ENCODE data around the gene SCYGR1. TPM values are rescaled to one million over a fixed set of nuclear protein-coding genes. Genes with fewer than 3 reads are reported as not detected.
"Not testable (repeated sequence)": the region's sequence is repeated elsewhere in the genome, so short reads cannot be mapped to it uniquely, and the experiment has no call there.

SCYGR1 gene, protein sequence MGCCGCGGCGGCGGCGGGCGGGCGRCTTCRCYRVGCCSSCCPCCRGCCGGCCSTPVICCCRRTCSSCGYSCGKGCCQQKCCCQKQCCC
- total RNA-seq, result not detected
- long read RNA-seq, result 0 reads

DNA sequence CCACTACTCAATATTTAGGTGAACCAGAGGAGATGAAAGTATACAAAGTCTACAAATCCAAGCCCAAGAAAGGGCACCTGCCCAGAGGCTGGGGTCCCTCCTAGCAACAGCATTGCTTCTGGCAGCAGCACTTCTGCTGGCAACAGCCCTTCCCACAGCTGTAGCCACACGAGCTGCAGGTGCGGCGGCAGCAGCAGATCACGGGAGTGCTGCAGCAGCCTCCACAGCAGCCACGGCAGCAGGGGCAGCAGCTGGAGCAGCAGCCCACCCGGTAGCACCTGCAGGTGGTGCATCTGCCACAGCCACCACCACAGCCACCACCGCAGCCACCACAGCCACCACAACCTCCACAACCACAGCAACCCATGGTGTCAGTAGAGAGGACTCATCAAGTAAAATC is at the start of gene SCYGR1:
TSS of gene SCYGR1 (minus strand) at position 367 of the 400 bp plus-strand sequence. CDS start at position 367, 0 bp downstream.
- intact Hi-C loops (cut with DNase I); DNase-seq (ENCODE audit: low spot score): not testable (repeated sequence)

DNA sequence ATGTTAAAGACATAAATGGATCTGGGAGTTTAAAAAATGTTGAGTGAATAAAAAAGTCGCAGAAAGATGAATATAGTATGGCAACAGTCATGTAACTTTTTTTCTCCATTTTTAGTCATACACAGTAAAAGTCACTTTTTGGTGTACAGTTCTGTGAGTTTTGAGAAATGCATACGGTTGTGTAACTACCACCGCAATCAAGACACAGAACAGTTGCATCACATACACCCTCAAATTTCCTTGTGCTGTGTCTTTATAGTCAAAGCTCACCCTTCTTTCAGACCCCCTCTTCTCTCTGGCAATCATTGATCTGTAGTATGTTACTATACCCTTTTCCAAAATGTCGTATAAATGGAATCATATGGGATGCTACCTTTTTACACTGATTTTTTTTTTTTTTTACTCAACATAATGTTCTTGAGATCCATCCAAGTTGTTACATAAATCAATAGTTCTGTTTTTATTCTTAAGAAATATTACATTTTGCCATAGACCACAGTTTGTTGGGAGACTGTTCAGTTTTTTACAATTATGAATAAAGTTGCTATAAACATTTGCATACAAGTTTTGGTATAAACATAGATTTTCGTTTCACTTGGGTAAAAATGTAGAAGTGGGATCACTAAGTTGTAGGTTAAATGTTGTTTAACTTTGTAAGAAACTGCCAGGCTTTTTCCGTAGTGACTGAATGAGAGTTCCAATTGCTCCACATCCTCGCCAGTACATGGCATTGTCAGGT is 48.9 kb upstream of the SCYGR1 start:
- intact Hi-C loops (cut with DNase I), result no loop called here
- DNase-seq (ENCODE audit: low spot score), result no peak

GRCh38 chr2:227433171-227433570 is 45.4 kb upstream of the SCYGR1 start:
- intact Hi-C loops (cut with DNase I), result no loop called here
- DNase-seq (ENCODE audit: low spot score), result no peak

GRCh38 chr2:227430639-227431038 is 42.9 kb upstream of the SCYGR1 start:
- intact Hi-C loops (cut with DNase I), result no loop called here
- DNase-seq (ENCODE audit: low spot score), result no peak

DNA sequence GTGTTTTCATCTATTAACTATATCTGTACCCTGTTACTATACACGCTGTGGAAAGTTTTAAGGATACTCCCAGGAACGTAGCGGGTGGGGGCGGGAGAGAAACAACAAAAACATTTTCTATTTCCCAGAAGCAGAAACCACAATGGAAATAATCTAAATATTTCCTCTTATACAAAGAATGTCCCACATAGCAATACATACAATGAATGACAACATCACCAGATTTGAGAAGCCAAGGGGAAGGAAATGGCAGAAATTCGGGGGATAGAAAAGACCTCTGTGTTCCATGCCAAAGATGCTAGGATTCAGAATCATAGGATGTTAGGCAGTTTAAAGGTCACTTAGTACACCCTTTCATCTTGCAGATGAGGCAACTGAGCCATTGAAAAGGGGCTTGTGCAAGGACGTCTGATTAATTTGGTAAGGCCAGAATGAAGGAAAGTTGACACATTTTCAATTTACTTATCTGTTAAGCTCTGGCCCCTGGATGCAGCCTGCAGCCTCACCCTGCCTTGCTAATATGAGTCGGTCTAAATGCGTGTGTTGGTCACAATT is 41.1 kb upstream of the SCYGR1 start:
- intact Hi-C loops (cut with DNase I), result no loop called here
- no peak for DNase-seq (ENCODE audit: low spot score)

- no peak for DNase-seq (ENCODE audit: low spot score)
- intact Hi-C loops (cut with DNase I), result no loop called here
Observed at GRCh38 chr2:227423656-227424499, 36.1 kb upstream of the SCYGR1 start.

- intact Hi-C loops (cut with DNase I), result no loop called here
- no peak for DNase-seq (ENCODE audit: low spot score)
Observed at GRCh38 chr2:227420087-227421052, 32.6 kb upstream of the SCYGR1 start.

DNA sequence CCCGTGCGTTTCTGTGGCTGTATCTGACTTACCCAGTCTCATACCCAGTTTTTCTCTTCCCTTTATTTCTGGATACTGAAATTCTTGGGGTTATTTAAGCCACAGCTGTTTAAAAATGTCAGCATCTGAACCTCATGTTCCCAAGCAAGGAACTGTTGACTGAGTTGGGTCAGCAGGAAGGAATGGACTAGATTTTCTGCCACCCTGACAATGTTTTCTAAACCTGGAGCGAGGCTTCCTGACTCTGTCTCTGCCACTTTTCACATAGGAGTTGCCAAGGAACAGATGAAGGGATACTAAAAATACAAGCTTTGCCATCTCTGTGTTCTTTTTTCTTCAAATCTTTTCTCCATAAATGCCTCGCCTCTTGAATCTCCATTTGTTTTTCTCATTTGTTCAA is 29.0 kb upstream of the SCYGR1 start:
- intact Hi-C loops (cut with DNase I), result no loop called here
- DNase-seq (ENCODE audit: low spot score), result no peak

DNA sequence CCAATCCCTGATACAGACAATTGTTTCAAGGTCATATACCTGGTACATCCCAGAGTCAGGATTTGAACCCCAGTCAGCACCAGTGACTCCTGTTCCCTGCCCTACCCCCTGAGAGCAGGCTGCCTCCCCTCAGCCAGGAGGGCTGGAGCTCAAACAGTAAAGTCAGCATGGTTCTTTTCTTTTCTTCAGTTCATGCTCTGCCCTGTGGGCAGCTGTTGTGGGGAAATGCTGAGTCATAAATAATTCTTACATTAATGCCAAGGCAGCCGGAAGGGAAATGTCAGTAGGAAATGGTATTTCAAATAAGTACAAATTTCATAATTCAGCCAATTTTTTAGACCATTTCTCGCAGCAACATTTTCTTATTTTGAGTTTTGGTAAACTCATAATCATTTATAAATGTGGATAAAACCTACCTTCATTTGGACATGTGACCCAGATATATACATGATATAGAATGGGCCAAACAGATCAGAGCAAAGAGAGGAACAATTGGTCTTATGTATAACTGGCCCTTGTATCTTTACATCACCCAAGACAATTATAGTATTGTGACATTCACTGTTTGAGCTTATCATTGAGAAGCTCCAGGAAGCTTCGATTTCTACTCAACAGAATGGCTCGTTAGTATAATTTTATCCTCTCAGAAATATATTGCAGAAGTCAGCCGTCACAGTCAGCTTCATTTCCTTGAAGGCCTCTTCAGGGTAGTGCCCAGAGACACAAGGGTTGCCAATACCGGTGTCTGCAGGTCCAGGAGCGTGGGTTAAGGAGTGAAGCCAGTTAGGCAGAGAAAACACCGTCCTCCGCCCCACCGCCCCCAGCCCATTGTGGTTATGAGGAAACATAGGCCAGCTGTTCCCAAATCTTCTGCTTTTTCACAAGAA is 28.0 kb upstream of the SCYGR1 start:
- intact Hi-C loops (cut with DNase I), result no loop called here
- DNase-seq (ENCODE audit: low spot score), result no peak

- no peak for DNase-seq (ENCODE audit: low spot score)
- intact Hi-C loops (cut with DNase I), result no loop called here
Observed at GRCh38 chr2:227414846-227415245, 27.1 kb upstream of the SCYGR1 start.

DNA sequence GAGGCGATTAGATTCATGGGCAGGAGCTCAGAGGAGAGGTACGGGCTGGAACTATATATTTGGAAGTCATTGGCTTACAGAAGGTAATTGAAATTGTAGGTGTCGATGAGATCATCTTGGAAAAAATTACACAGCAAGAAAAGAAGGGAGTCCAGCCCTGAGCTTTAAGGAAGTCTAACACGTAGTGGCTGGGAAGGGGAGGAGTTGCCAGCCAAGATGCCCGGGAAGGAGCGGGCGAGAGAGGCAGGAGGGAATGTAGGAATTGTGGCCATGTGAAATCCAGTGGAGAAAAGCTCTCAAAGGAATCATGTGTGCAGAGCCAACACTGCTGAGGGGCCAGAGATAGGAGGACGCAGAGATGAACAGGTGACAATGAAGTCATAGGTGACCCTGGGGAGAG is 25.6 kb upstream of the SCYGR1 start:
- intact Hi-C loops (cut with DNase I), result no loop called here
- no peak for DNase-seq (ENCODE audit: low spot score)

DNA sequence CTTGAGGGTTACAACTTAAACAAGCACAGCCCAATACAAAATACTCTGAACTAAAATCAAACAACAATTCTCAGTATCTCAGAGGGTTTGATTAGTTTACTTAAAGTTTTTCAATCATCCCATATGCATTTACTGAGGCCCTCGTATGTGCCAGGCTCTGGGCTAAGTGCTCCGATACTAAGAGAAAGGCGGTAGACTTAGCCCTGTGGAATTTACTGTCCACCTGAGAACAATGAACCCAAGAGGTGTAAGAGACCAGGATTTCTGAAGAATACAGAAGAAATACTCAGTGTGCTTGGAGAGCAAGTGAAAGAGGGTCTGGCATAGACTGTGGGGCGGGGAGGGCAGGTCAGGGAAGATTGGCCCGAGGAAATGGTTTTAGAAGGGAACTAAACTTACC is 25.1 kb upstream of the SCYGR1 start:
- intact Hi-C loops (cut with DNase I), result no loop called here
- no peak for DNase-seq (ENCODE audit: low spot score)

- intact Hi-C loops (cut with DNase I), result no loop called here
- DNase-seq (ENCODE audit: low spot score), result no peak
Observed at GRCh38 chr2:227411990-227412350, 24.2 kb upstream of the SCYGR1 start.

- intact Hi-C loops (cut with DNase I), result no loop called here
- no peak for DNase-seq (ENCODE audit: low spot score)
Observed at GRCh38 chr2:227411320-227411989, 23.7 kb upstream of the SCYGR1 start.

DNA sequence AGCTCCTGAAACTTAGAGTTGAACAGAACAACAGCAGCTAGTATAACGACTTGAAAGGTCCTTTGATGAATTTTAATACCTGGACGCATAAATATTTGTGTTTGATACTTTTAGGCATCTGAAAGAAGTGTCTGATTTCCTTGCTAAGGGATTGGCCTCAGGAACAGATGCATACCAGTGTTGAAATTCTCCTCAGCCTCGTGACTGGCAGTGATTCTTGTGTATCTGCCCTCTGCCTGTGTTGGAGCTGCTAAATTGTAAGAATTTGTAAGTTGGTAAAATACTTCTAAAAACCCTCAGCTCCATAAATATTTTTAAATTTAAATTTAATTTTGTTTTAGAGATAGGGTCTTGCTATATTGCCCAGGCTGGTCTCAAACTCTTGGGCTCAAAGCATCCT is 22.4 kb upstream of the SCYGR1 start:
- no peak for DNase-seq (ENCODE audit: low spot score)

GRCh38 chr2:227407591-227408151 is 19.9 kb upstream of the SCYGR1 start:
- DNase-seq (ENCODE audit: low spot score), result peak; percentile 86
- intact Hi-C loops (cut with DNase I), result loop anchor here (5.0 to 10.0 kb wide), 4 partner anchors 65 to 457 kb away; partner anchors contain the start of gene AGFG1

More for the DNA sequence above, 22.4 kb upstream of the SCYGR1 start:
- intact Hi-C loops (cut with DNase I), result no loop called here
